HG03097 (cell line): ENCODE data around the gene PFKP.

ENCODE experiments used
- ATAC-seq: cut with Tn5 transposase; IDR thresholded peaks from one replicate; pipeline ENCODE4 v1.9.1; 2021; ENCODE audit not compliant: unreplicated experiment, low FRiP score

Gene PFKP

DNA sequence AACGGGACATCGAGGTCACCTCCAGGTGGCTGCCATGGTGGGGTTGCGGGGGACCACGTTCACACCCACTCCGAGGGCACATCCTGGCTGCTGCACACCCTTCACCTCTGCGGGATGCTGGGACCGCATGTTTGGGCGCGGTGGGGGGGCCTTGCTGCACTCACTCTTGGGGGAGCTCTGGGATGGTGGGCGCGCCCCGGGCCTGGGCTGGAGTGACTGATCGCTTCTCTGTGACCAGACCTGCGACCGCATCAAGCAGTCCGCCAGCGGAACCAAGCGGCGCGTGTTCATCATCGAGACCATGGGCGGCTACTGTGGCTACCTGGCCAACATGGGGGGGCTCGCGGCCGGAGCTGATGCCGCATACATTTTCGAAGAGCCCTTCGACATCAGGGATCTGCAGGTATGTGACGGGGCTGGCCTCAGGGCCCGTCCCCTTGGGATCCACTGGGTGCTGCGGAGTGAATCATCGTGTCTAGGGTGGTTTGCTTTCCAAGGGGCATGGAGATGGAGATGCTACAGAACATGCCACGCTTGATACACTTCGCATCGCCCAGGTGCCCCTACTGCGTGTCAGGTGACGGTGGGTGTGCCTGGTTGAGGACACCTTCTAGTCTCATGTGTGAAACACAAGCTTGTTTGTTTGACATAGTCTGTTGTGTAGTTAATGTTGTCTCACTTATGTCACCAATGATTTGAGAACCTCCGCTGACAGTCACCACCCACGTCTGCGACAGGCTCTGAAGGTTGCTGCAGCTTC is 62.4 kb downstream of the PFKP start:
- ATAC-seq, result no peak

DNA sequence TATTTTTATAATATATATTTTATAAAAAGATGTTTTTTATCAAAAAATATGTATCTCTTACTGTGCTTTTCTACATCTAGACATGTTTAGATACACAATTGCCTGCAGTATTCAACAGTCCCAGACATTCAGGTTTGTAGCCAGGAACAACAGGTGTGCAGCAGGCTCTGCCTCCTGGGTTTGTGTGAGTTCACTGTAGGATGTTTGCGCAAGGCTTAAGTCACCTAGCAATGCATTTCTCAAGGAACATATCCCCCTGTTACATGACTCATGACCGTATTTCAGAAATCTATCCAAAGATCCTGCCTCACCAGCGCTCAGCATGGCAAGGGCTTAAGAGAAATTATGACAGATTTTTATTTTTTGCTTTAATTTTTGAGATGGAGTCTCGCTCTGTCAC is 63.8 kb downstream of the PFKP start:
- no peak for ATAC-seq

DNA sequence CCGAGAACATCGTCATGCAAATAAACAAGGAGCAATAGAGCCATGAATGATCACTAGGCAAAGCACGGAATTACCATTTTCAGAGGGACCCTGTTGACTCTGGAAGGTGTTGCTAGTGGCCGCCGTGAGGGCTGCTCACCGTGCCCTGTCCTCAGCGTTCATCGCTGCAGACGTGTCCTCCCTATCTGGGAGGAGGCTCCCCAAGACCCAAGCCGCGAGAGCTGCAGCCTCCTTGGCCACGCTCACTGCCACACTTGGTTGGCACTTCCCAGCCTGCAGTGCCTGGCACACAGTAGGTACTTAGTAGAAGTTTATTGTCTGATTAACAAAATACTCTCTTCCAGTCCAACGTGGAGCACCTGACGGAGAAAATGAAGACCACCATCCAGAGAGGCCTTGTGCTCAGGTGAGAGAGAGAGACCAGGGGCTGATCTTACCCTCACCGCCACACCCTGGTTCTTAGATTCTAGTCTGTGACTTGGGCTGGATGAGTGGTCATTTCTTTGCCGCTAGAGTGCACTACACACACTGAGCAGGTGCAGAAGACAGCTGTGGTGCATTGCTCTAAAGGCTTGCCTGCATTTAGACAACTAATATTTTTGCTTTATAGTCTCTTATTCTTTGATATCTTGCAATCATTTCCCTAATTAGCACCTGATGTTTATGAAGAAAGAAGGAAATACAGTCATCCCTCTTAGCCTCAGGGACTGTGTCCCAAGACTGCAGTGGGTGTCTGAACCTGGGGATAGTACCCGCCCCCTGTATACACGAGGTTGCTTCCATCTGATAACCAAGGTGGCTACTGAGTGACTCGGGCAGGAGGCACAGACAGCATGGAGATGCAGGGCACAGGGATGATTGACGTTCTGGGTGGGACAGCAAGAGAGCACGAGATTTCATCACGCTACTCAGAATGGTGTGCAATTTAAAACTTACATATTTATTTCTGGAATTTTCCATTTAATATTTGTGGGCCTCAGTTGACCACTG is 65.0 kb downstream of the PFKP start:
- no peak for ATAC-seq

DNA sequence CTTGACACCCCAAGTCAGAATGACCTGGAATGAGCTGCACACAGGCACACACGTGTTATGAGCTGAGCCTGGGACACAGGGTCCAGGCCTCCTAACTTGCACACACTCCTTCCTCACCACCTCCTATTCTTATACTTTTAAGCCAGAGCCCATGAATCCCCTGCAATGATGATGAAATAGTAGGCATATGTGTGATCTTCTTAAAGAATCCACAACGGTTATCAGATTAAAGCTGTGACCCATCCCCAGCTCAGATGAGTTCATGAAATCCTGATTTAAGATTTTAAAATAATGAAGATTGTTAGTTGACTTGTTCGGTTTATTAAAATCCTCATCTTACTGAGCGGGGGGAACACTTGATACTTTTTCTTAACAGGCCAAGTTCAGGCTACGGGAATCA is 66.6 kb downstream of the PFKP start:
- no peak for ATAC-seq

- ATAC-seq, result no peak
These were observed 67.7 kb downstream of the PFKP start for GRCh38 chr10:3135006-3135405.

- no peak for ATAC-seq
These were observed 69.0 kb downstream of the PFKP start for GRCh38 chr10:3136336-3136735.

DNA sequence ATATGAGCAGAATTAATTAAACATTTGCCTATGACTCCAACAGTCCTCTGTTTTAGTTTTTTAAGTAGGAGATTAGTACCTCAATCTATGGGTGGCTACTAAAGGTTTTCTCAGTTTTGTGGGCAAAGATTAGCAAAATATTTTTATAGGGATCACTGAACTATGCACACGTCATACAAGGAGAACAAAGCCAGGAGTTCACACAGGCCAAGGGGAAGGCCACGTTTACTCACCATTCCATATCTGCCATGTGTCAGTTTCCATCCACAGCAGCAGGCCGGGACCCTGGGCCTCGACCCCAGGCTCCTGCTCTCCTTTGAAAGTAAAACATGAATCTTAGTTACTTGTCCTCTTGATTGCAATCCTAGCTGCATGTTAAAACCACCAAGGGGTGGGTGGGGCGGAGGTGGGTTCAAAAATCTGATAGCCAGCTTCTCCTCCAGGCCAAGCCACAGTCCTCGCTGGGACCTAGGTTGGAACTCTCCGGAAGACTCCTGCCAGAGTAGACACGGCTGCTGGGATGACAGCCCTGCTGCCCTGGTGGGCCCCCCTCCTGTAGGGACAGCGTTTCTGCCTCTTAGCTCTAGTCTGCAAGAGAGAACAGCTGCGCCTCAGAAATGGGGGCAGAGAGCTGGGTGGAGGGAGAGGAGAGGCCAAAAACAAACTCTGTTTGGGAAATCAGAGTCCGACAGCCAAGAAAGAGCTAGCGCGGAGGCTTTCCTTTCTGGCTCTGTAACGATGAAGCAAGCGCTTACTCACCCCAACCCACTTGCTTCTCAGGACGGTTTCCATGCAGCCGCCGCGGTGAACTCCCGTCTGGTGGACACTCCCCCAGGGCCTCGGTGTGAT is 69.6 kb downstream of the PFKP start:
- ATAC-seq, result no peak

DNA sequence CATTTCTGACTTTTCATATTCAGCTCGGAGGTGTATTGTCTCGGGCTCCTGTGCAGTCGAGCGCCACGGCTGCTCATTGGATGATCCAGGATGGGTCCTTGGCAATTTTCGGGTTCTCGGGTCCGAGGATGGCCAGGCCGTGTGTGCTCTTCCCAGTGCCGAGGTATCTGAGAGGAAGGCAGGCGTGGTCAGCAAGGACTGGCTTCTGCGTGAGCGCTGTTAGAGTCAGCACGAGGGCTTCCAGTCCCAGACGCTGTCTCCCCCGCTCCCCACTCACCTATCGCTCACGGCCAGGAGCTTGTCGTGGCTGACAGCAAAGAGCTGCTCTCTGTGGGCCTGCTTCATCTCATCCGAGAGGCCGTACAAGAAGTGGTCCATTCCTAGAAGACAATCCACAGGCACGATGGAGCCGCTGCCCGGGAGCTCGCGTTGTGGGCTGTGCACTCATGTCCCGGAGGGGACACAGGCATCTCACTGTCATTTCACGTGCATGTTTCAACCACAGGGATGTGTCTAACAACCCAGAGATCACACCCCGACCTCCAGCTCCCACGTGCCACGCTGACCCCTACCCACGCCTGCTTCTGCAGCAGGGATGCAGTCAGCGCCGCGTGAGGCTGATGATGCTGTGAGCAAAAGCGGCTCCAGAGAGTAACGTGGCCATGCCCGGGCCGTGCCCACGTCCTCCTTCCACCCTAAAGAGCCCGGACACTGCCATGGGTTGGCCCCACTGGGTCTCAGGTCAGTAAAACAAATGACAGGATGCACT is 70.8 kb downstream of the PFKP start:
- ATAC-seq, result no peak

GRCh38 chr10:3139216-3139910 is 72.0 kb downstream of the PFKP start:
- no peak for ATAC-seq

GRCh38 chr10:3140280-3140679 is 72.9 kb downstream of the PFKP start:
- no peak for ATAC-seq

DNA sequence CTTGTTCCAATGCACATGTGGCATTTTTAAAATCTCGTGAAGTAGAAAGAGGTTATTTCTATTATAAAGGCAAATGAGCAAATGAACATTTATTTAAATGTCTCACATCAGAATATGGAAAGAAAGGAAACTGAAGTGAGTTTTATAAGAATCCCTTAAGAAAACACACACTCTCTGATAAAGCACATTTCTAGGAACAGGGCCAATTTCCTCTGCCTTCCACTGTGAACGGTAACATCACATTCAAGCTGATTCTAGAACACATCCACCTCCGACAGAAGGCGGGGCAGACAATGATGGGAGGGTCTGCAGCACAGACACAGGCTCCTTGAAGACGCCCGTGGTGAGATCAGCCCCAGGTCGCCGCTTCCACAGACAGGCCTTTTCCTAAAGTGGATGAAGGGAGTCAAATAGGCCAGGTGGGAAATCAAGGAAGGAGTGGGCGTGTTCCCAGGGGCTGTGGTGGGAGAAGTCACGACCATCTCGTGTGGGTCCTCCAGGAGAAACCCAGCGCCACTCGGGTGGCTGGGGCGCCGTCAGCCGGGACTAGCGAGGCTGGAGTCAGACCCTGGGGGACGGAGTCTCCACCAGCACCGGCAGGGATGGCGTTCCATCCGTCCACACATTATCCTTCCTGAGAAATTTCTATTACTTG is 74.1 kb downstream of the PFKP start:
- ATAC-seq, result no peak

DNA sequence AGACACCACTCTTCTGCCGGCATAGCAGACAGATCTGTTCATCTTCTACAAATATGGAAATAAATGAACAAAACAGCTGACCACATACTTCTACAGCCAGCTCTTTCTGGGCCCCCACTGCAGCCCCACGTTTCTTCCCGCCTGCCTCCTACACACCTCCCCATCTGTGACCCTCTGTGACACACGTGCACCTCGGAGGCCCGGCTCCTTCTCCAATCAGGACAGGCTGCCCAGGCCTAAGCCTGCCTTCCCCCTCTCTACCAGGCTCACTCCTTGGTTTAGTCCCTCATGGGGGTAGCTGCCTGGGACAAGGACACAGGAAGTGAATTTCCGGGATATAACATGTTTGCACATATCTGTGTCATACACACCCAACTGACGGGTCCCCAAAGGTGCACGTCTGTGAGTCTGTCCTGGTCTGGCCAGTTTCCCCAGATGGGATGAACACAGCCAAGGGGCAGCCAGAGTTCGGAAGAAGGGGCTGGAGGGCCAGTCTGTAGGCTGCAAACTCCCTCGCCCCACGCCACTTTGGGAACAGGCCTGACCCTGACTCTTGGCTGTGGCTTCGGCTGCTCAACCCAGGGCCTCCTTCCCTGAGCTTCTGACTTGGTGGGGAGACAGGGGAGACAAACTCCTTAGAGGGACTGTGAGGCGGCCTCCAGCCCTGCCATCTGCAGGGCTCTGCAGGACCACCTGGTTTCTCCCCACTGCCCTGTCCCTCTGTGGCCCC is 75.0 kb downstream of the PFKP start:
- no peak for ATAC-seq

GRCh38 chr10:3143366-3143765 is 76.0 kb downstream of the PFKP start:
- no peak for ATAC-seq

- ATAC-seq, result no peak
These were observed 76.6 kb downstream of the PFKP start for GRCh38 chr10:3143791-3144434.

DNA sequence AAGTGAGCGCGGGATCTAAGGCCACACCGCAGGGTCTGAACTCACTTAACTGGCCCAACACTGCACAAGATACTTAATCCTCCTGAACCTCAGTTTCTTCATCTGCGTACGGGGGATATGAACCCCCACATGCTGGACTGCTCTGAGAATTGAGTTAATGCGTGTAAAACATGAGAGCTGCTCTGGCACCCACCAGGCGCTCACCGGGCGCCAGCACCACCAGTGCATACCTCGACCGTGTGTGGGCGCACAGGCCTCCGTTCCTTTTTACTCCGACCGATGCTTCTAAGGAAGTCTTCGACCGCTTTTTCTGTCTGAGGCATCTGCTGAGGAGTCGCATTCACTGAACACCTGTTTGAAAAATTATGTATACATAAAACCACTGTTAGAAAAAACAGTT is 78.0 kb downstream of the PFKP start:
- no peak for ATAC-seq

GRCh38 chr10:3146289-3146688 is 78.9 kb downstream of the PFKP start:
- no peak for ATAC-seq

GRCh38 chr10:3147117-3147820 is 79.9 kb downstream of the PFKP start:
- ATAC-seq, result no peak
